ENCODE results near the gene NAPB.
A peak's percentile ranks its signal among the peaks of the same experiment; 100 is the strongest.
"Not testable (repeated sequence)": the region's sequence is repeated elsewhere in the genome, so short reads cannot be mapped to it uniquely, and the experiment has no call there.

NAPB gene

GRCh38 chr20:23420943-23421931 lies at the start of gene NAPB:
Gene NAPB (minus strand): TSS chr20:23421488. CDS start chr20:23421402, 86 bp downstream.
- peaks cover 19% of the 10 kb centered on the region for H3K4me1 ChIP-seq (ENCODE audit: insufficient read depth, low read length)
- H3K9me3 ChIP-seq (ENCODE audit: low read length), result no peaks in the 10 kb centered on the region

DNA sequence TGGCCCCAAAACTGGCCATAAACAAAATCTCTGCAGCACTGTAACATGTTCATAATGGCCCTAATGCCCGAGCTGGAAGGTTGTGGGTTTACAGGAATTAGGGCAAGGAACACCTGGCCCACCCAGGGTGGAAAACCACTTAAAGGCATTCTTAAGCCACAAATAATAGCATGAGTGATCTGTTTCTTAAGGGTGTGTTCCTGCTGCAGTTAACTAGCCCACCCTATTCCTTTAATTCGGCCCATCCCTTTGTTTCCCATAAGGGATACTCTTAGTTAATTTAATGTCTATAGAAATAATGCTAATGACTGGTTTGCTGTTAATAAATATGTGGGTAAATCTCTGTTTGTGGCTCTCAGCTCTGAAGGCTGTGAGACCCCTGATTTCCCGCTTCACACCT lies 45.7 kb upstream of the NAPB start:
- H3K27ac ChIP-seq (ENCODE audit: low read depth, low read length); H3K9ac ChIP-seq (ENCODE audit: low read length); H3K4me1 ChIP-seq (ENCODE audit: insufficient read depth, low read length); H3K4me3 ChIP-seq (ENCODE audit: low read depth in 1 of 2, low read length in 2 of 2); H3K27me3 ChIP-seq (ENCODE audit: control insufficient read depth in 1 of 2, insufficient read depth in 2 of 2, low read length in 2 of 2); H3K36me3 ChIP-seq (ENCODE audit: insufficient read depth, low read length); H3K9me3 ChIP-seq (ENCODE audit: low read length): not testable (repeated sequence)

More at GRCh38 chr20:23420943-23421931, at the start of gene NAPB:
- Histone ChIP-seq H3K27me3 (ENCODE audit: control insufficient read depth in 1 of 2, insufficient read depth in 2 of 2, low read length in 2 of 2) (no peaks in the 10 kb centered on the region), H3K4me3 (ENCODE audit: low read depth in 1 of 2, low read length in 2 of 2) (peak within 1 kb of the TSS; percentile 79 to 93), H3K36me3 (ENCODE audit: insufficient read depth, low read length) (no peaks in the 10 kb centered on the region), H3K9ac (ENCODE audit: low read length) (peak within 1 kb of the TSS; percentile 61), H3K27ac (ENCODE audit: low read depth, low read length) (peak within 1 kb of the TSS; percentile 88)

GRCh38 chr20:23461180-23461579 lies 39.9 kb upstream of the NAPB start:
- Histone ChIP-seq H3K4me1 (ENCODE audit: insufficient read depth, low read length) (no peaks in the 10 kb centered on the region), H3K9ac (ENCODE audit: low read length) (no peak overlapping the region), H3K9me3 (ENCODE audit: low read length) (peaks cover 6% of the 10 kb centered on the region), H3K36me3 (ENCODE audit: insufficient read depth, low read length) (no peaks in the 10 kb centered on the region), H3K27ac (ENCODE audit: low read depth, low read length) (no peak overlapping the region), H3K4me3 (ENCODE audit: low read depth in 1 of 2, low read length in 2 of 2) (no peak overlapping the region), H3K27me3 (ENCODE audit: control insufficient read depth in 1 of 2, insufficient read depth in 2 of 2, low read length in 2 of 2) (no peaks in the 10 kb centered on the region)

GRCh38 chr20:23459461-23460150 lies 38.3 kb upstream of the NAPB start:
- Histone ChIP-seq H3K9me3 (ENCODE audit: low read length) (no peaks in the 10 kb centered on the region), H3K27ac (ENCODE audit: low read depth, low read length) (no peak overlapping the region), H3K36me3 (ENCODE audit: insufficient read depth, low read length) (no peaks in the 10 kb centered on the region), H3K4me1 (ENCODE audit: insufficient read depth, low read length) (no peaks in the 10 kb centered on the region), H3K27me3 (ENCODE audit: control insufficient read depth in 1 of 2, insufficient read depth in 2 of 2, low read length in 2 of 2) (no peaks in the 10 kb centered on the region), H3K4me3 (ENCODE audit: low read depth in 1 of 2, low read length in 2 of 2) (no peak overlapping the region), H3K9ac (ENCODE audit: low read length) (no peak overlapping the region)

GRCh38 chr20:23456873-23457272 lies 35.6 kb upstream of the NAPB start:
- no peaks in the 10 kb centered on the region for H3K36me3 ChIP-seq (ENCODE audit: insufficient read depth, low read length)
- peaks cover 0 to 9% of the 10 kb centered on the region in 2 donors for H3K27me3 ChIP-seq (ENCODE audit: control insufficient read depth in 1 of 2, insufficient read depth in 2 of 2, low read length in 2 of 2)
- no peak overlapping the region for H3K27ac ChIP-seq (ENCODE audit: low read depth, low read length)
- no peaks in the 10 kb centered on the region for H3K4me1 ChIP-seq (ENCODE audit: insufficient read depth, low read length)
- no peaks in the 10 kb centered on the region for H3K9me3 ChIP-seq (ENCODE audit: low read length)
- H3K4me3 ChIP-seq (ENCODE audit: low read depth in 1 of 2, low read length in 2 of 2), result no peak overlapping the region
- no peak overlapping the region for H3K9ac ChIP-seq (ENCODE audit: low read length)

- H3K36me3 ChIP-seq (ENCODE audit: insufficient read depth, low read length), result no peaks in the 10 kb centered on the region
- H3K4me3 ChIP-seq (ENCODE audit: low read depth in 1 of 2, low read length in 2 of 2), result no peak overlapping the region
- peaks cover 0 to 9% of the 10 kb centered on the region in 2 donors for H3K27me3 ChIP-seq (ENCODE audit: control insufficient read depth in 1 of 2, insufficient read depth in 2 of 2, low read length in 2 of 2)
- no peak overlapping the region for H3K27ac ChIP-seq (ENCODE audit: low read depth, low read length)
- no peak overlapping the region for H3K9ac ChIP-seq (ENCODE audit: low read length)
- H3K4me1 ChIP-seq (ENCODE audit: insufficient read depth, low read length), result no peaks in the 10 kb centered on the region
- H3K9me3 ChIP-seq (ENCODE audit: low read length), result no peaks in the 10 kb centered on the region
These were observed 35.1 kb upstream of the NAPB start for GRCh38 chr20:23456409-23456808.

- H3K36me3 ChIP-seq (ENCODE audit: insufficient read depth, low read length), result no peaks in the 10 kb centered on the region
- H3K27ac ChIP-seq (ENCODE audit: low read depth, low read length), result no peak overlapping the region
- H3K9me3 ChIP-seq (ENCODE audit: low read length), result no peaks in the 10 kb centered on the region
- no peak overlapping the region for H3K9ac ChIP-seq (ENCODE audit: low read length)
- peaks cover 0 to 9% of the 10 kb centered on the region in 2 donors for H3K27me3 ChIP-seq (ENCODE audit: control insufficient read depth in 1 of 2, insufficient read depth in 2 of 2, low read length in 2 of 2)
- no peaks in the 10 kb centered on the region for H3K4me1 ChIP-seq (ENCODE audit: insufficient read depth, low read length)
- no peak overlapping the region for H3K4me3 ChIP-seq (ENCODE audit: low read depth in 1 of 2, low read length in 2 of 2)
These were observed 34.4 kb upstream of the NAPB start for GRCh38 chr20:23455639-23456038.

DNA sequence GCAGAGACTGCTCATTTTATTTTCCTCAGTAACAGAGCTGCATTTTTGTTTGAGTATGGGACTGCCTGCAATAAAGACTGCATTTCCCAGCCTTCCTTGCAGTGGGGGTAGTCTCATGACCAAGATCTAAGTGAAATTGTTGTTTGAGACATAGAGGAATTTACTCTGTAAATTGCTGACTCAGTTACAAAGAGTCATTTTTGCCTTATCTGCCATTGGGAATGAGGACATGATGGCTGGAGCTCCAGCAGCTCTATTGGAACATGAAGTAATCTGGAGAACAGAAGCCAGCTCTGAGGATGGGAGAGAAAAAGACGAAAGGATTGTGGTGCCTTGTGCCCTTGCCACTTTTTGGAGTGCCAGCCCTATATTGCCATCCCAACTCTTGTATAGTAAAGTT lies 33.5 kb upstream of the NAPB start:
- no peaks in the 10 kb centered on the region for H3K36me3 ChIP-seq (ENCODE audit: insufficient read depth, low read length)
- H3K9ac ChIP-seq (ENCODE audit: low read length), result no peak overlapping the region
- H3K27me3 ChIP-seq (ENCODE audit: control insufficient read depth in 1 of 2, insufficient read depth in 2 of 2, low read length in 2 of 2), result peaks cover 0 to 9% of the 10 kb centered on the region in 2 donors
- H3K27ac ChIP-seq (ENCODE audit: low read depth, low read length), result no peak overlapping the region
- H3K4me1 ChIP-seq (ENCODE audit: insufficient read depth, low read length), result no peaks in the 10 kb centered on the region
- H3K9me3 ChIP-seq (ENCODE audit: low read length), result no peaks in the 10 kb centered on the region
- no peak overlapping the region for H3K4me3 ChIP-seq (ENCODE audit: low read depth in 1 of 2, low read length in 2 of 2)

GRCh38 chr20:23453549-23454543 lies 32.6 kb upstream of the NAPB start:
- peaks cover 0 to 9% of the 10 kb centered on the region in 2 donors for H3K27me3 ChIP-seq (ENCODE audit: control insufficient read depth in 1 of 2, insufficient read depth in 2 of 2, low read length in 2 of 2)
- H3K9me3 ChIP-seq (ENCODE audit: low read length), result no peaks in the 10 kb centered on the region
- no peak overlapping the region for H3K9ac ChIP-seq (ENCODE audit: low read length)
- no peaks in the 10 kb centered on the region for H3K36me3 ChIP-seq (ENCODE audit: insufficient read depth, low read length)
- no peak overlapping the region for H3K27ac ChIP-seq (ENCODE audit: low read depth, low read length)
- no peaks in the 10 kb centered on the region for H3K4me1 ChIP-seq (ENCODE audit: insufficient read depth, low read length)
- H3K4me3 ChIP-seq (ENCODE audit: low read depth in 1 of 2, low read length in 2 of 2), result no peak overlapping the region

GRCh38 chr20:23452776-23453175 lies 31.5 kb upstream of the NAPB start, which contains the start of gene CST11:
Gene CST11 (minus strand): TSS chr20:23452876. CDS start chr20:23452811, 65 bp downstream.
- no peak within 1 kb of the TSS for H3K4me3 ChIP-seq (ENCODE audit: low read depth in 1 of 2, low read length in 2 of 2)
- no peaks in the 10 kb centered on the region for H3K9me3 ChIP-seq (ENCODE audit: low read length)
- peaks cover 0 to 9% of the 10 kb centered on the region in 2 donors for H3K27me3 ChIP-seq (ENCODE audit: control insufficient read depth in 1 of 2, insufficient read depth in 2 of 2, low read length in 2 of 2)
- no peak within 1 kb of the TSS for H3K9ac ChIP-seq (ENCODE audit: low read length)
- H3K27ac ChIP-seq (ENCODE audit: low read depth, low read length), result no peak within 1 kb of the TSS
- no peaks in the 10 kb centered on the region for H3K4me1 ChIP-seq (ENCODE audit: insufficient read depth, low read length)
- no peaks in the 10 kb centered on the region for H3K36me3 ChIP-seq (ENCODE audit: insufficient read depth, low read length)

All from muscle layer of colon (tissue), 2 donors.